COLO668 (cell line): ENCODE data around the gene PAPSS1.
"Not testable (repeated sequence)": the region's sequence is repeated elsewhere in the genome, so short reads cannot be mapped to it uniquely, and the experiment has no call there.

Source experiments
- DNase-seq: peaks from one replicate; lab custom pipeline; 2025; ENCODE audit not compliant: unreplicated experiment; lab: John Stamatoyannopoulos, UW

Gene PAPSS1

GRCh38 chr4:107719922-107720722 is at the start of gene PAPSS1:
PAPSS1 (minus strand) TSS chr4:107720234; CDS start chr4:107720179, 55 bp downstream.
- DNase-seq, result peak; percentile 98

GRCh38 chr4:107760281-107760947 is 40.4 kb upstream of the PAPSS1 start:
- DNase-seq, result peak; percentile 8

- DNase-seq, result no peak
Observed at GRCh38 chr4:107757864-107758476, 37.9 kb upstream of the PAPSS1 start.

GRCh38 chr4:107757283-107757682 is 37.2 kb upstream of the PAPSS1 start:
- DNase-seq, result no peak

- DNase-seq, result no peak
Observed at GRCh38 chr4:107755841-107756356, 35.9 kb upstream of the PAPSS1 start.

GRCh38 chr4:107751670-107752069 is 31.6 kb upstream of the PAPSS1 start:
- no peak for DNase-seq

GRCh38 chr4:107747748-107748486 is 27.9 kb upstream of the PAPSS1 start:
- peak; percentile 27 for DNase-seq

- no peak for DNase-seq
Observed at GRCh38 chr4:107746161-107746560, 26.1 kb upstream of the PAPSS1 start.

- no peak for DNase-seq
Observed at GRCh38 chr4:107744532-107744931, 24.5 kb upstream of the PAPSS1 start.

- DNase-seq, result no peak
Observed at GRCh38 chr4:107743532-107743931, 23.5 kb upstream of the PAPSS1 start.

- DNase-seq, result no peak
Observed at GRCh38 chr4:107742791-107743190, 22.8 kb upstream of the PAPSS1 start.

- DNase-seq, result no peak
Observed at GRCh38 chr4:107742196-107742595, 22.2 kb upstream of the PAPSS1 start.

- DNase-seq, result no peak
Observed at GRCh38 chr4:107740950-107741701, 21.1 kb upstream of the PAPSS1 start.

GRCh38 chr4:107740381-107740780 is 20.3 kb upstream of the PAPSS1 start:
- no peak for DNase-seq

GRCh38 chr4:107737450-107737849 is 17.4 kb upstream of the PAPSS1 start:
- no peak for DNase-seq

GRCh38 chr4:107736924-107737448 is 17.0 kb upstream of the PAPSS1 start:
- DNase-seq, result peak; percentile 17

- no peak for DNase-seq
Observed at GRCh38 chr4:107736037-107736436, 16.0 kb upstream of the PAPSS1 start.

- no peak for DNase-seq
Observed at GRCh38 chr4:107734120-107734519, 14.1 kb upstream of the PAPSS1 start.

- no peak for DNase-seq
Observed at GRCh38 chr4:107733431-107733925, 13.4 kb upstream of the PAPSS1 start.

GRCh38 chr4:107729050-107729449 is 9.0 kb upstream of the PAPSS1 start:
- DNase-seq, result not testable (repeated sequence)
